T-helper 9 cell (primary cell): ENCODE results near the gene CCNC.

ENCODE experiments used
- DNase-seq: peaks from one replicate; pipeline ENCODE4 v3.0.0-alpha.2; 2020
- total RNA-seq, 2 donors: gene quantifications; one replicate each; lab custom pipeline; 2026; lab: John Stamatoyannopoulos, UW

CCNC gene
- total RNA-seq, result 60.3 to 64.1 reads per million in 2 donors

DNA sequence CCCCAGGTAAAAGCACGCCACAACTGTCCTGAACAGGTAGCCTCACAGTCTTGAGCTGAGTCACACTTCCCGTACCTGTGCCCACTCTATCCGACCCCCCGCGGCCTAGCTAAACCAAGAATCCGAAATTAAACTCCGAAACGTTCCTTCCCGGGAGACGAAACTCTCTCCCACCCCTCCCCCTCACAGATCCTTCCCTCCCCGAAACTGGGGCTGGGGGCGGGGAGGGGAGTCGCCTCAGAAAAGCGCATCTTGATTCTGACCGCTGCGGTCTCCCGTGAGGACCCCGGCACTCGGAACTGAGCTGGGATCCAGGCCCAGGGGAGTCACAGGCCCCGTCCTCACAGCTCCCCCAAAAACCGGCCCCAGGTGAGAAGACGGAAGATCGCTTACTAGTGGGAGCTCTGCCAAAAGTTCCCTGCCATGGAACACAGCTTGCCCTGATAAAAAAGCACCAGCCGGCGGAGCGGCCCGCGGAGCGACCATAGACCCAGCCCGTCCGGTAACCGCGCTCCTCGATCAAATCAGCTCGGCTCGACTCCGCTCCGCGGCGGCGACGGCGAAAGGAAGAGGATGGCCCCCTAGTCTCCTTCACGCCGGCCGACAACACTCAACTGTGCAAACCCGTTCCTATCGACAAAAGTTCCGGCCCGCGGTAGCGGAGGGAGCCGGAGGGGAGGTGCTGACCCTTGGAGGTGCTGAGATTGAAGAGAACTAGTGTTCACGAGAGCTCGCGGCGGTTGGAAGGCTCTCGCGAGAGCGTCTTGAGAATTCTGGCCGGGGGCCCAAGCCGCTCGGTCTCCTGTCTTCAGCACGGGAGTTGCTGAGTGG lies at the start of gene CCNC:
Gene CCNC, minus strand, starts transcription at position 558 of the 831 bp plus-strand sequence. Its CDS starts 133 bp downstream, at position 425.
- peak; percentile 74 for DNase-seq

DNA sequence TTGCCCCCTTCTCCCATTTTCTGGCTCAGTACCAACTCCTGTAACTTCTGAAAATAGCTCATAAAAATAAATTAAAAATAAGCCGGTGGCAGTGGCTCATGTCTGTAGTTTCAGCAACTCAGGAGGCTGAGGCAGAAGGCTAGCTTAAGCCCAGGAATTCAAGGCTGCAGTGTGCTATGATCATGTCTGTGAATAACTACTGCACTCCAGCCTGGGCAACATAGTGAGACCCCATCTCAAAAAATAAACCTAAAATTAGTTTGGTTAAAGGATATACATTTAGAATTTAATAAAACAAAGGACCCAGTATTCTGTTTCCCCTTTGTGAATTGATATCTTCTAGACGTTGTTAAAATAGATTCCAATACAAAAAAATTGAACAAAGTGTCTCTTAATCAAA lies 48.7 kb upstream of the CCNC start:
- DNase-seq, result no peak

GRCh38 chr6:99614430-99615186 lies 46.1 kb upstream of the CCNC start:
- DNase-seq, result no peak

GRCh38 chr6:99613705-99614429 lies 45.4 kb upstream of the CCNC start:
- no peak for DNase-seq

- DNase-seq, result no peak
Observed at GRCh38 chr6:99613409-99613704, 44.9 kb upstream of the CCNC start.

GRCh38 chr6:99612551-99613408 lies 44.3 kb upstream of the CCNC start:
- no peak for DNase-seq

- no peak for DNase-seq
Observed at GRCh38 chr6:99611148-99611547, 42.7 kb upstream of the CCNC start.

- no peak for DNase-seq
Observed at GRCh38 chr6:99609905-99610489, 41.5 kb upstream of the CCNC start.

- DNase-seq, result no peak
Observed at GRCh38 chr6:99608886-99609482, 40.5 kb upstream of the CCNC start.

DNA sequence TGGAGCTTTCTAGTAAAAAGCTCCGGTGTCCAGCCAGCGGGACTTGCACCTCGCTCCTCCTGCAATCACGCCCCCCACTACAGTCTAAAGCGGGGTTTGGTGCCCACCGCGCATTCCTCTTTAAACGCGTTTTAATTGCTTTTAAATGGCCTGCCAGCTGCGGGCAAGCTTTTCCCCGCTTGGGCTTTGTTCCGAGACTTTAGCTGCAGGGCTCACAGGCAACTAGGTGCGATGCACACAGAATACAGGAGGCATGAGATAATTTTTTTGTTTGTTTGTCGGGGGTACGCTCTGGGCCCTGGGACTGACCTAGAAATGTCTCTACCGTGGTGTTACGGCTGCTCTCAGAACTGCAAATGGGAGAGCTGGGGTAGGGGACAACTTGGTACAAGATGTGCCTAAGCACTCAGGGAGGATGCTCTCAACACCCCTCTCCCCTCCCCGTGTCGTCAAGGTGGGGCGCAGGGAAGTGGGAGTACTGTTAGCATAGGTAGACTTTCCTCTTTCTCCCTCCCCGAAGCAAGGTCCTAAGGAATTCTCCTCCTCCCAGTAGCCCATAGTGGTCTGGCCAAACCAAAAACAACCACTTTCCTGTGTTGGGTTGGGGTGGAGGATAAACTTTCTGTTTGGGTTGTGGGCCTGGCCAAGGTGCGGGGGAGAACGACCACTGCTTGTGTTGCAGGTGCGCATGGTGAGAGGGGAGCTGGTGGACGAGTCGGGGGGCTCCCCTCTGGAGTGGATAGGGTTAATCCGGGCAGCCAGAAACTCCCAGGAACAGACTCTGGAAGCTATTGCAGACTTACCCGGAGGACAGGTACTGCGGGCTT lies 39.8 kb upstream of the CCNC start:
- DNase-seq, result no peak

DNA sequence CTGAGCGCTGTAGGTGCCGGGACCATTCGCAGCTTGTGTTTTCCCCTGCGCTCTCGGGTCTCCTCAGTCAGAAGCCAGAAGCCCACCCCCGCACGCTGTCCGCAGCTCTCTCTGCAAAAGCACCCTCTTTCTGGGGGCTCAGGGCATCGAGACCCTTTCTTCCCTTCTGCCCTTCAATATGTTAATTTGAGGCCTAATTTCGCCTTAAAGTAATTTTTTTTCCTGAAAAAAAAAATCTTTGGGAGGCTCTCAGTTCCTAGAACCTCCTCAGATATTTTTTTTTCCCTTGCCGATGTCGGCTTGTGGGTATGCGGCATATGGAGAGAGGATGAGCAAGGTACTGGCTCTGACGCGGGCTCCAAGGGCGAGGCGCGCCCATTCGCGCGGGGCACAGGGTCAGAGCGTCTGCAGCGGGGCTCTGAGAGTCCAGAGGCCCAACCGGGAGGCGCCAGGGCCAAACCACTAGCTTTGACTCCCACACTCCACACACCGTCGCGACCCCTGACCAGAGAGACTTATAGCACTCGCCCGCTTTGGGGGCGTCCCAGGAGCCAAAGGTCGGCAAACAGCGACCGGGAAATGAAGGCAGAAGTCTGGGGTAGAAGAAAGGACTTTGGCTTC lies 39.1 kb upstream of the CCNC start:
- DNase-seq, result no peak

DNA sequence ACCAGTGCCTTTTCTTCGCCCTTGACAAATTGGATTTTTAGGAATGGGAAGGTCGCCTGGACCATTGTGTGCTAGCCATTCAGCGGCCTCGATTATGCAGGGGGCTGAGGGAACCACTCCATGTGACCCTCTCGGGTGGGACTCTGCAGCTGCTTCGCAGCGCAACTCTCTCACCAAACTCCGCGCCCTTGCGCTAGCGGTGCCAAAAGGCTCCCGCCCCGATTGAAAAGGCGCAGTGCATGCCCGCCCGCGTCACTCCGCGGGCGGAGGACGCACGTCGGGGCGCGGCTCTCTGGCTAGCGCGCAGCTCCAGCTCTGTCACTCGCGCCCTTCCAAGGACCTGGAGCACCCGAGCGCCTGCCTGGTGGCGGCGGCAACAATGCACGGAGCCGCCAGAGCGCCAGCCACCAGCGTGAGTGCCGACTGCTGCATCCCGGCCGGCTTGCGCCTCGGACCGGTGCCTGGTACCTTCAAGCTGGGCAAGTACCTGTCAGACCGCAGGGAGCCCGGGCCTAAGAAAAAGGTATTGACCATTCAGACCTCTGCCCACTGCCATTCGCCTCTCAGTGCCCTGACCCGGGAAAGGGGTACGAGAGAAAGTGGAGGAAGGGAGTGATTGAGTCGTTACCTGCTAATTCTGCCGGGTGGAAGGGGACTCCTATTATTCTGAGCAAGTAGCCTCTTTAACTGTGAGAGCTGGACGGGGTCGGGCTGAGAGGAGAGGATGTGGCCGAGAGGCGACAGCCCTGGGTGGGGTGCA lies 38.4 kb upstream of the CCNC start, which contains the start of gene PRDM13:
Gene PRDM13, plus strand, starts transcription at position 178 of the 760 bp plus-strand sequence. Its CDS starts 202 bp downstream, at position 380.
- DNase-seq, result no peak

DNA sequence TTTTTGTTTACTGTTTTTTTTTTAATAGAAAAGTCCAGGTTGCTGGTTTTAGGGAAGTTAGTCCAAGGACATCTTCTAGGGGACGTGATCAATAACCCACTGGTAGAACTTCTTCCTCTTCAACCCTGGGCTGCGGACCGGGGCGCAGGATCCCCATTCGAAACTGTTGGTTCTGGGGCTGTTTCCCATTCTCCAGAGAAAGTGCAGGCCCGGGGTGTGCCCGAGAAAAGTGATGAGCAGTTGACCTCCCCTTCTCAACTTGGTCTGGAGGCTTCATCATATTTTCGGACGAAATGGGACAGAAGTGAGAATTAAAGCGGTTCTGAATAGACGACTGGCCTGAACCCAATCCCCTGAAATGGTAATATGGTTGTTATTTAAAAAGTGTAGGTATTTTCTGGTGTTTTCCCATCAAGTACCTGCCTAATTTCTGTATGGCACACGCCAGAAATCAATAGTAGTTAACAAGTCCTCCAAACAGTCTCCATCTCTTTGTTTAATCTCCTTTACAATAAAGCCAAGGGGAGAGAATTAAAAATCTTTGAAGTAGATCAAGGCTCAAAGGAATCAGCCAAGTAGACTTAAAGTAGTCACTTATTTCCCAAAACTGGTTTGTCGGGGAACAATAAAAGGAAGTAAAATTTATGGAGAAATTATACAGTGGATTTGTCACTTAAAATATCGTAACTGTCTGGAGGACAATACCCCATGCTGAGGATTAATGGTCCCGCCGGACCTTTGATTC lies 37.6 kb upstream of the CCNC start:
- DNase-seq, result no peak

DNA sequence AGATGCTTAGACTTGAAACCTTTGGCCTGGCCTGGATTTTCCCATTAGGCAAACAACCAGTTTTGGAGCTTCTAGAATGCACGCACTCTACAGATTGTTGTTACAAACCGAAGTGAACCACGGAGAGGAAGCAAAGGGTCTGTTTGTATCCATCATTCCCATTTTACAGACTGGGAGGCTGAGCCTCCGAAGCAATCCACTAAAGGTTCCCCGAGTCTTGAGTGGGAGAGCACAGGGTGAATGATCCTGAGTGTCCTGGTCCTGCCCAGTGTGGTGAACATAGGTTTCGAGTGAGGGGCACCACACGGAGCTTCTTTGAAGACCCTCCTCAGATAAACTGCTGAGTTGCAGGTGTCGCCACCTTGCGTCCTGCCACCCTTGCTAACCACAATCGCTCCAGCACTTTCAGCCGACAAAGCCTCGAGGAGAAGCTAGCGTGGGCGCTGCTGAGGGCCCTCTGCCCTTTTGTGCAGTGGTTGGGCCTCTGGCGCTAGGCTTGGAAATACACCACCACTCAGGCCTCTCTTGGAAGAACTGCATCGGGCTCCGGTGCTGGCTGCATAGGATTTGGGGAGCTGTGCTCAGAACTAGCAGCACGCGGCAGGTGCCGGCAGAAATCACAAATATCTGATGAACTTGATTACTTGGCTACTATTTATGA lies 36.7 kb upstream of the CCNC start:
- no peak for DNase-seq

DNA sequence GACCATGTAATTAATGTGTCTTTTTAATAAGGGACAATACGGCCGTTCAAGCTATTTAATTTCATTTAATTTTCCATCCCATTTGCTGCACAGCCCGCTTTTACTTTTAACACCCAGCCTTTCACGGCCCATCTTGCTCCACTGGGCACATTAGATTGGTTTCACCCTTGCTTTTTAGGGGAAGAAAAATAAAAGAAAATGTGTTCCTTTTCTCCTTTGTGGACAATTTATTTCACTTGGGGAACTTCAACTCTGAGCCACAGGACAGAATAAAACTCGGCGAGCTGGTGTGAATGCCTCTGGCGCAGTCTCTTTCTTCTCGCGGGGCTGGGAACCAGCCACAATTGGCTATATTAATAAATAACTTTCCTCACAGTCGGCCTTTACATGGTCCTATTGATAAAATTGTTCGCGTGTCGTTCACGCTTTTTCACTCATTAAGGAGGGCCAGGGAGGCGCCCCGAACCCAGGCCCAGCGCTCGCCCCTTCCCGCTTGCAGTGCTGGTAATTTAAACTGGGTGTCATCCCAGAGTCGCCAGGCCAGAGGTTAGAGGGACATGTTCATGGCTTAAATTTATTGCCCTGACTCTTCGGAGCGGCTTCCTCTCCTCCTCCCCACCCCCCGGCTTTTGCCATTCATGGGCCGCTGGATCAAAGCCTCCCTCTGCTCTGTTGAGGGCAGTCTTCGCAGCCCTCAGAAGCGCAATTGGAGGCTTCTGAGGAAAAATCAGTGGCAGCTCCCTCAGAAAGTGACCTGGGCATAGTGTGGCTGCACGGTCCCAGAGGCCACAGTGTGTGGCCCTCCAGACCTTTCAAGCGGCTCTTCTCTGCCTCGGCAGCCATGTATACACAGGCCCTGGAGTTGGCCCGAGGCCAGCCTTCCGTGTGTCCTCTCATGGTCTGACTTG lies 36.0 kb upstream of the CCNC start:
- DNase-seq, result no peak

GRCh38 chr6:99603421-99604165 lies 35.1 kb upstream of the CCNC start:
- DNase-seq, result no peak
